NCI-H1694 treated with DMSO at 0.1 percent for 48 hours (cell line): ENCODE data around the gene CMSS1.
"Not testable (repeated sequence)": the region's sequence is repeated elsewhere in the genome, so short reads cannot be mapped to it uniquely, and the experiment has no call there.

ENCODE experiments used
- DNase-seq: peaks from one replicate; lab custom pipeline; 2025; lab: John Stamatoyannopoulos, UW

The CMSS1 gene

DNA sequence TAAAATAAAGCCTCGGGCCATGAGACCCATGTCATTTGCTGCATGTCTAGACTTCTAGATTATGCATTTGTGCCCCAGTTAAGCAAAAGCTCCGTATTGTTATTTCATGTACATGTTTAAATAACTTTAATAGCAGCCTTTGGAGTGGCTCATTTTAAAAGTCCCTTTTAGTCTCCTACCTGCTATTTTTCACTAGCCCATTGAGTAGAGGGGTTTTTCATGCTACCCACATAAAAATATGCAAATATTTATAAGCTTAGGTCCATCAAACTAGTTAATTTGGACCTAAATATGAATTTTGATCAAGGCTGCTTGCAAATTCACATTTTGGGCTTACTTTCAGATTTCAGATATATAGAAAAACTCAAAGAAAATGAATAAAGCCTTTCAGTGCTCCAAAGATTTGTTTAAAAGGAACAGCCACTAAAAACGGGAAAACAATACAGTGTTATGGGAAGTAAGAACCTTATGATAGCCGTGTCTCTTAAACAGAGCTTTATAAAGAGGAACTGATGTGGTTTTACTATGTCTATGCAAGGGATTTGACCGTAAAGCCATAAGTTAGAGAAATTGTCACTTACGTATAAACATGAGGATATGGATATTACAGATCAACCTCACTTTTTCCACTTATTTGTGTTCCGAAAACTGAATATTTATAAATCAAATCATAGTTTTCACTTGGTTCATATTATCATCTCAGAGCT lies 266.6 kb downstream of the CMSS1 start:
- no peak for DNase-seq

DNA sequence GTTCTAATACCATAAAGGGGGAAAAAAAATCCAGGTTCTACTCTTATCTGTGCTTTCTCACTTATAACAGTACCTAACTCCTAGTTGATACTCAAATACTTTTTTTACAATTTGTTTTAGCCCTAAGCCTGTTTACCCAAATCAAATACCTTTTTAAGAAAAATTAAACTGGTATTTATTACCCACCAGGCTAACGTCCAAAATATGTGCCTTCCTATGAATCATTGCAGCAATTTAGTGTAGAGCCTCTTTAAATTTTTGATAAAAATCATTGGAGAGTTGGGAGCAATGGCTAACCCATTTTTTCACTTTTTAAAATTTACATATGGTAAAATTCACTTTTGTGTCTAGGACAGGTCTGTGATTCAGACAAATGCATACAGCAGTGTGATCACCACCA lies 268.7 kb downstream of the CMSS1 start:
- DNase-seq, result no peak

DNA sequence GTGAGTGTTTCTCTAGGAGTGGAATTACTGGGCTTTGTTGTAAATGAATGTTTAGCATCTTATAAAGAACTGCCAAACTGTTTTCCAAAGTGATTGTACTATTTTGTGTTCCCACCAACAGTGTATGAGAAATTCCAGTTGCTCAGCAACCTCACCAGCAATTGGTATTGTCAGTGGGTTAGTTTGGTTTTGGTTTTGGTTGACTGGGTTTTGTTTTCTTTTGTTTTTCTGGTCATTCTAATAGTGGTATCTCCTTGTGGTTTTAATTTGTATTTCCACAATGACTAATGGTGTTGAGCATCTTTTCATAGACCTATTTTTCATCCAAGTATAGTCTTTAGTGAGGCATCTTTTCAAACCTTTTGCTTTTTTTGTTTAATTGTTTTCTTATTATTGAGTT lies 269.5 kb downstream of the CMSS1 start:
- no peak for DNase-seq

DNA sequence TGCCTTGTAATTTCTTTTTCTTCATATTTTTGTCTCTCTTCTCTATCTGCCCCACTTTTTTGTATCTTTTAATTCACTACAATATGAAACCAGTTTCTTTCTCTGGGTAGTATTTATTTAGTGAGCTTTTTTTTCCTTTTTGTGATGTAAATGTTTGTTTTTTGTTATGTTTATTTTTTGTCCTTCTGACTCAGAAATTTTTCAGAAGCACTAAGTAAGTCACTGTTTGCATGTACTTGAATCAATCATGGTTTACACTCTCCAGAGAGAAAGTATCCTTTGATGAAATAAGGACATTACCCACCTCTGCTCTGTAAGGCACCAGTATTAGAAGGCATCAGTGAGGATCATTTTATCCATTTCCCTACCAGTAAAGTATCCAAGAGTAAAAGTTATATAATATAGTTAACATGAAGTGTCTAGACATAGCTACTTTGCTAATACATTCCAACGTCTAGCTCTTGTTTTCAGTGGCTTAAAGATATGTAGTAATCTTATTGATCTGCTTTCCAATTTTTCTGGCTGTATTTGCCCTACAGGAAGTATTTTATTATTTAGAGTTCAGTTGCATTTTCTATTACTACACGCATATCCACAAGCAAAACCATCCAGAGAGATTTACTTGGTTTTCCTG lies 271.2 kb downstream of the CMSS1 start:
- DNase-seq, result no peak

DNA sequence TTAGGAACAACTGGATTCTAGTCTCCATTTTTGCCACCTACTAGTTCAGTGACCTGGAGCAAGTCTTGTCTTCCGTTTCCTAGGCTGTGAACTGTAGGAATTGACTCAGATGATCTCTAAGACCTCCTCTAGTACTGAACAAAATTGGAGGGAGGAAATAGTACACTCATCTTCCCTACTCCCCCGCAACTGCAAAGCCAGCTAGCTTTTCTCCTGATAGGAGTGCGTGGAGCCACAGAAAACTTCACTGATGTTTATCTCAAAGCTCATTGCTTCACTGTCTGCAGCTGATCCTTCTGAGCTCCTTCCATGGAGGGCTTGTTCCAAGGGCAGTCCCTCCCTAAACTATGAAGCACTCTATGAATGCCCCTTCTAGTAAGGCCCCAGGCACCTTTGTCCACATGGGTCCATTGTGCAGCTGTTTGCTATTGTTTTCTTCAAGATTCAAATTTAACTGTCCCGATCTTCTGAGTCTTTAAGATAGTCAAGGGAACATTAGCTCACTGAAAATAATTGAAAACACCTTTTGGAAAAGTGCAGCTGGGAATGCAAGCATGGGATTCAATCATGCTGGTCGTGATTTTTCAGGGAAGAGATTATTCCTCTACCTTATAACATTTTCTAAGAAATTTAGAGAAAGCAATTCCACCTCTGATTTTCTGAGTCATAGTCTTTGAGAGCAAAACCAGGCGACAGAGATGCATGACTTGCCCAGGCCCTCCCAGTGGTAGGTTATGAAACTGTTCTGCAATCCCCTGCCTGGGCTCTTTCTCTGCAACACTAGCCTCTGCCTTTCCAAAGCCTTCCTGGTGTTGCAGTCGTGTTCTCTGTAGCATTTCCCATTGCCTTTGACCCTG lies 272.4 kb downstream of the CMSS1 start:
- no peak for DNase-seq

DNA sequence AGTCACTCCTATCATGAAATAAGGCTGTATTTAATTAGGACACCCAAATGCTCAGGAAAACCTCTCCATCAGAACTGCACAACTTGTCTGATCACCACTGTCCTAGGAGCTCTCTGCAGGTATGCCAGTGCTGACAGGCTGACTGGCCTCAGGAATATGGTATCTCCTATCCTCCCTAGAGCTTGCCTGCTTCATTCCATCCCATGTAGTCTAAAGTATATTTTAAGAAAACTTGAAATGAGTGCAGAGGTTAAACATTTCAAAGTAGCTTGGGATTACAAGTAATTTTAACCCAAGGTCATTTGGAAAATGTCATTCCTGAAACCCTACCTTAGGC lies 273.0 kb downstream of the CMSS1 start:
- no peak for DNase-seq

DNA sequence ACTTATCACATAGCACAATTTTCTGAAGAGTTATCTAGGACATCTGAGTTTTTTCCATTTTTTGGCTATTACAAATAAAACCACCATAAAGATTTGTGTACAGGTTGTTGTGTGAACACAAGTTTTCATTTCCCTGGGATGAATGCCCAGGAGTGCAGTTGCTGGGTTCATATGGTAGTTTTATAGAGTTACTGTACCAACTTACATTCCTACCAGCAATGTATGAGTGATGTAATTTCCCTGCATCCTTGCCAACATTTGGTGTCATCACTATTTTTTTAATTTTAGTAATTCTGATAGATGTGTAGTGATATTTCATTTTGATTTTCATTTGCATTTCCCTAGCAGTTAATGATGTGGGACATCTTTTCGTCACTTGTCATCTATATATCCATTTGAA lies 276.2 kb downstream of the CMSS1 start:
- no peak for DNase-seq

DNA sequence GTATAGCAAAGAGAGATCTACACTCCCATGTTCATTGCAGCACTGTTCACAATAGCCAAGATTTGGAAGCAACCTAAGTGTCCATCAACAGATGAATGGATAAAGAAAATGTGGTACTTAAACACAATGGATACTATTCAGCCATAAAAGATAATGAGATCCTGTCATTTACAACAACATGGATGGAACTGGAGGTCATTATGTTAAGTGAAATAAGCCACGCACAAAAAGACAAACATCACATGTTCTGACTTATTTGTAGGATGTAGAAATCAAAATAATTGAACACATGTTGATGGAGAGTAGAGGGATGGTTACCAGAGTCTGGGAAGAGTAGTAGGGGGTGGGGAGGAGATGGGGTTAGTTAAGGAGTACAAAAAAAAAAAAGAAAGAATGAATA lies 278.6 kb downstream of the CMSS1 start:
- DNase-seq, result not testable (repeated sequence)

DNA sequence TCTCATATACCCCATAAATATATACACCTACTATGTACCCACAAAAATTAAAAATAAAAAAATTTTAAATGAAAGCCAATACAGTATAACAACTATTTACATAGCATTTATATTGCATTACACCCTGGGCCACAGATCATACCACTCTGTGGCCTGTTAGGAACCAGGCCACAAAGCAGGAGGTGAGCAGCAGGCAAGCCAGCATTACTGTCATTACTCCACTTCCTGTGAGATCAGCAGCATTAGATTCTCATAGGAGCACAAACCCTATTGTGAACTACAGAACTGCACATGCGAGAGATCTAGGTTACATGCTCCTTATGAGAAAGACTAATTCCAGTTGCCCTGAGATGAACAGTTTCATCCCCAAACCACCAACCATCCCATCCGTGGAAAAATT lies 279.2 kb downstream of the CMSS1 start:
- no peak for DNase-seq

DNA sequence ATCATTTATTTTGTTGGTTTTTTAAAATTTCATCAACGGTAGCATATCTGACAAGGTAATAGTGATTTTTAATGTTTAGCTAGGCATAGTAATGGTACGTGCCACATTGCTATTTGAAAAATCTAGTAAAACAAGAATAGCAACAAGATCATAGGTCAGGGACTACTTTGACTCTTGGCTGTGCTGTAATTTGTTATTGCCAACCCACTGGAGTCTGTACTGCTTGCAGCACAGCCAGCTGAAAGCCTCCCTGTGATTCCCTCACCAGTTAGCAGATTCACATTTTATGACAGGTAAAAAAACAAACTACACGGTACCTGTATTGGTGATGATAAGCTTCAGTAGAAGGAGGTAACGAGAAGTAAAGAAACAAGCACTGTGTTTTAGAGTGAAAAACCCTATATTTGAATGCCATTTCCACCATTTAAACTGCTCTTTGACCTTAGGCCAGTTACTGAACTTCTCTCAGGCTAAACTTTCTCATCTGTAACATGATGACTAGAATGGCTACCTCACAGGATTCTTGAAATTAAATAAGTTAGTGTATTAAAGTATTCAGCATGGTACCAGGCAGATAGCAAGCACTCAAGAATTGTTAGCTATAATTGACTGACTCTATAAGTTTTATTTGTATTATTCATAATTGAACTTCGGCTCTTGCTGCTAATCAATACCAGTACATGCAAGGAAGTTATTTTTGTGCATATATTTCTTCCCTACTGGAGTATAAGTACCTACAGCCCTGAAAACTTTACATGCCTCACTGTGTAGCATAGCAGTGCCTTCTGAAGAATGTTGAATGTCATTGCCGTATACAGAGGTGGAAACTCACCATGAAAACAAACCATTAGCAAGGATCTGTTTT lies 280.5 kb downstream of the CMSS1 start:
- no peak for DNase-seq

DNA sequence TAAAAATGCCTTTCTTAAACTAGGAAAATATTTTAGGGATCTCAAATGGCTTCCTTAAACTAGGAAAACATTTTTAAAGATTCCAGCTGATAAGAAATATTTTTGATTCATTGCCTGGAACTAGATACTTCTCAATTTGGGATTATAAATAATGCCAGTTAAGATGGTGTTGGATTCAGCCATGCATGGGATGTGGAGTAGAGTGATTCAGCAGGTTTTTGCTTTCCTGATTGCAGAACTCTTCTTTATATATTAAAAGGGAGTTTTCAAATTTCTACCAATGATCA lies 281.1 kb downstream of the CMSS1 start:
- DNase-seq, result no peak

DNA sequence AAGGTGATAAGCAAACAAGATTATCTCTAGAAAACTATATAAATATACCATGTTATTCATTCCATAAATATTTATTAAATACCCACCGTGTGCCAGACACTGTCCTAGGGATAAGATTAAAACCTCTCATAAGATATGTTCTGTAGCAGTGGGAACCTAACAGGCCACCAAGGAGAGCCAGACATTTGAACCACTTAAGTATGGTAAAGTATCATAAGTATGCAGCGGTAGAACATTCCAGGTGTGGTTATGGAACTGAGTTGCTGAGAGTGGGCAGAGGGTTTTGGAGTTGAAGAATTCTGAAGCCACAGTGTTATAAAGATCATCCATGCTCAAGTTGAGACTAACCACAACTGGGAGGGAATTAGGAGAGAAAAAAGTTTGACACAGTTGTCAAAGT lies 282.0 kb downstream of the CMSS1 start:
- DNase-seq, result no peak

DNA sequence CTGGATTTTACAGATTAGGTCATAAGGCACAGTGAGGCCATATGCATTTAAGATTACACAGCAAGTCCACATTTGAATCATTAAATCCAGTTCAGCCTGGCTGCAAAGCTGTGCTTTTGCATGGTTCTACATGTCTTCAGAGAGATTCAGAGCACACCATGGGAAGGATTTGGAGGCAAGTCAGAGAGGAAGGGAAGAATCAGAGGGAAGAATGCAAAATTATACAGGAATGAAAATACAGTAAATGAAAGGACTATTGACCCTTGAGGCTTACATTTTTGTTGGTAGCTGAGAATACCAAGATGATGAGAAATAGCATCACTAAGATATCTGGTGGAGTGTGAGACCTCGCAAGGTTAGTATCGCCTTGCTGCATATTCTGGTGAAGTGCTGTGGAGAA lies 282.8 kb downstream of the CMSS1 start:
- no peak for DNase-seq

DNA sequence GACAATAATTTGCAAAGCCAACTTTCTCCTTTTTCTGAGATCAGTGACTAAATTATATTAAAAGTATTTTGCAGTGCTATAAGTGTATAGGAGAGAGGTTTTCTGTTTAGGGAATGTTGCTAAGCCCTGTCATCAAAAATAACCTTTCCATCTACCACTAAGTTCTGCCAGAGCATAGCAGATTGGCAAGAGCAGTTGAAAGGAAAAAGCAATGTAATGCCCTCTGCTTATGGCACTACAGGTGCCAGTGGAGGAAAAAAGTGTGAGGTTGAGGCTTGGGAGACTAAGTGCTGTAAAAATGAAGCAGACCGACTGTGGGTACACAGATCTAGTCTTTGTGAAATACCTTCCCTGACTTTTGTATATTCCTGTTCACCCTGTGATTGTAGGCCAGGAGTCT lies 285.1 kb downstream of the CMSS1 start:
- DNase-seq, result no peak

DNA sequence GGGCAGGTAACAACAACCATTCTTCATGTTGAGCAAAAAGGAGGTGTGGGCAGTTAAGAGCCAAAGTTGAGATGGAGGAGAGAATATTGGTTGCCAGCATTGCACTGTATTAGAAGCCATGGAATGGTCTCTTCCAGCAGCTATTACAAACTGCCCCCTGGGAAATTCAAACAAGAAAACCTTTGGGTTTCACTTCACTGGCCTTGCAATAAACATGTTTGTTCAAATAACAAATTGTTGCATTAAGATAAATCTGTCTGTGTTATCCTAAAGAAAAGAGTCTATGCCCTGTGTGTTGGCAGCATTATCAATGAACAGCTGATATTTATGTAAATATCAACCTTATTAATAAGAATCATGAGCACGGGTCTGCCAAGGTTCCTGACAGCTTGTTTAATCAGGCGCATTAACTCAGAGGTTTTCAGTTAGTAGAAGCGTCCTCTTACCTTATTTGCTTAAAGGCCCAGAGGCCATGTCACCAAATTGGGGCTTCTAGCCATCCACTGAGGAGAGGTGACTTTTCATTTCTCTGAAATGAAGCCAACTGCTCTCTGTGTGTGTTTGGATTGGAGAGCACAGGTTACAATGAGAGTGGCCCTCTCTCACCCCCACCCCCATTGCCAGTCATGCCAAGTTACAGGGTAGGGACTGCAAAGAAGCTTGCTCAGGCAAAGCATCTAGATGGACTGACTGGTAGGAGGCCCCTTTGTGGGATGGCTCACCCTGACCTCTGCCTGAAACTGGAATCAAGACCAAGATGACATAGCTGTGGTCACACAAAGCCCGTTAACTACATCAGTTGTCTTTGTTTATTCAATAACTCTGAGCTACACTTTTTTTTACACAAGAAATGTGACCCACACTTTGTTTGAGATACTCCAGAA lies 286.1 kb downstream of the CMSS1 start:
- peak; percentile 56 for DNase-seq

DNA sequence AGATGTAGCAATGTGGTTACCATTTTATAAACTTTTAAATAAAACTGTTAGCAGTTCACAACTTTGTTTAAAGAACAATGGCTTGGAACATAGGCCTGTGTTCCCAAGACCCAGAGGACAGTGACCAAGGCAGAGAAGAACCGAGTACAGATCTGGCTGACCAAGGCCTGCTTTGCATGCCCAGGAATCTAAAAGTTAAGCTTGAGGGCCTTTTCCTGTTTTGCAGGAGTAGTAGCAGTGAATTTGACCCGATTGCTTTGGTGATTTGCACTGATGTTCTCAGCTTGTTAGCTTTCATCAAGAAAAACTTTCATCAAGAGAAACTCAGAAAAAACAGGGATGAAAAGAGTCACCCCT lies 286.8 kb downstream of the CMSS1 start:
- no peak for DNase-seq

DNA sequence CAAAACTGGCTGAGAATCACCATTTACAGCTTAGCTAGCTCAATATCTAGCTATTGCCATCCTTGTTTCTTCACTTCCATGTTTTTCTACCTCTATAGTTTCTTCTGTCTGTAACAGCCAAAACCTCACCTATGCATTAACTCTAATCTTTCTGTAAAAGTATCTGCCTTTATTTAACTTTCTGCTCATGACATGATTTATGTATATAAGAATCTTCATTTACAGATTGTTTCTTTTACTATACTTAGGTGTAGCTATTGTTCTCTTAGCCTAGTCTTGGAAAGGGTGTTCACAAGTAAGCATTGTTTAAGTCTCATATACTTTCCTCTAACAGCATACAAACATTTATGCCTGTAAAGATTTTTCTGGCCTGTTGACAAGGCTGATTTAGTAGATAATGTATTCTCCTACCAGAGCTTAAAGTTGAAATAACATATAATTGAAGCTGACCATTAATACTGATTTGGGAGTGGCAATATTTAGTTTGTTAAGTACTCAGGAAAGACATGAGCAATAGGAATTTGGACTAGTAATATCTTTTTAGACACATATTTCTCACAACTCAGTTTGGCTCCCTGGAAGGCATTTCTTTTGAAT lies 287.3 kb downstream of the CMSS1 start:
- DNase-seq, result no peak

DNA sequence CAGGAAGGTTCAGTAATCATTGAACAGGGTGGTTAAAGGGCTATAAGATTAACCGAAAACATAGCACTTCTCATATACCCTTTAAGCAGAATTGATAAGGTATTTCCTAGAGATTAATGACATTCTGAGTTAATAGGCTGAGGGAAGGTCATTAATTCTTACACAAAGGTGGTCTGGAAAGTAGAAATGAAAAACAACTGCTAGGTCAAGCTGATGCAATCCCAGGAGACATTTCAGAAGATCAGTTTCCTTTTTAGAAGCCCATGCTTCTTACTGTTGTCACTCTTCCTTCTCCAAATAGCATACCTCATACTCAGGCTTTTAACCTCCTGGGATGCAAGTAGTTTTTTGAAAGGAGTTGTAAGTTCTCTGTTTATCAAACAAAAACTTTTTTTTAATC lies 287.8 kb downstream of the CMSS1 start:
- DNase-seq, result no peak

DNA sequence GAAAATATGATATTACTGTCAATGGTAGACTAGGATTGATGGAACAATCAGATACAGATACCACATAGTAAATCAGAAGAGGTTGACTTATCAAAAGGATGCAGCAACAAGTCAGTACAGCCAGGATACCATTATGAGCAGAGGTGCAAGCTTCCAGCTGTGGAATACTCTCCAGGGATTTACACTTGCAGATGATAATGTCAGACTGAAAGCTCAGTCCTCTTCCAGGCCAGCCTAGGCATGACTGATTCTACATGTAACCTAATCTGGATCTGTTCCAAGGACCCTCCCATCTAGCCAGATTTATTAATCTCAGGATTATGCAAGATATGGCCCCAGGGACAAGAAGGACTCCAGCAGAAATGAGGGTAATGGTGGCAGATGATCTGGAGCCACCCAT lies 288.4 kb downstream of the CMSS1 start:
- DNase-seq, result no peak

DNA sequence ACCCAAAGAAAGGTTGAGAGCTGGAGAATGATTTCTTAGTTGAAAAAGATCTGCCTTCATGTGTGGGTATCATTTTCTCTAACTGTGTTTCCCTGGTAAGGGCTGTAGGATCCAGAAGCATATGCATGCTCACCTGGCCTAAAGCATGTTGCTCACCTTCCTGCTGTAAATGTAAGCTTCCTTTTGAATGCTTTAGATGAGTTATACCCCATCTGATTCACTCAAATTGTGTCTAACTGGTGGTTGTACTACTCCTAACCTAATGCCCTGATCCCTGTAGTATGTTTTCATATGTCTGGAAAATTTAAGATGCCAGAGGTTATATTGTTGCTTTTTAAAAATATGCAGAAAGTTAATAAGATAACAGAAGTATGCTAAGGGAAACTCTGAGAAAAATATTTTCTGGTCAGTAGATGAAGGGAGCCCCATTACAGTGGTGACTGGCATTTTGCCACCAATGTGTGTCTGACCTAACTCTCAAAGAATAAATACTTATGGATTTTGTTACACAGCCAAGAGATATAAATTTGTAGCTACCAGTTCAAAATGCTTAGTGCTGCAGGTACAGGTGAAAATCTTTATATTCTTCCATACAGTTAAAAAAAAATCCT lies 289.0 kb downstream of the CMSS1 start:
- no peak for DNase-seq
